ENCODE measurements around the gene TTLL8. TPM values are rescaled to one million over a fixed set of nuclear protein-coding genes. Genes with fewer than 3 reads are reported as not detected.

TTLL8 gene
- total and polyA plus RNA-seq, 11 donors: not detected

GRCh38 chr22:49999063-49999945, 58.8 kb downstream of the TTLL8 start:
- H3K36me3 ChIP-seq: no peaks in the 10 kb centered on the region
- peak in 2 of 5 donors; percentile 16 to 76 for DNase-seq
- intact Hi-C loops (cut with DNase I): loop anchor here in 1 of 10 donors (10.0 kb wide), 1 partner anchor 65 kb away; no protein-coding TSS in a partner anchor

GRCh38 chr22:49998718-49999062, 59.4 kb downstream of the TTLL8 start:
- no peak overlapping the region for H3K4me3 ChIP-seq
- TF ChIP-seq CTCF (IDR thresholded peaks at IDR 0.05): no peak
- TF ChIP-seq POLR2A (IDR thresholded peaks at IDR 0.05): no peak
- DNase-seq: no peak
- no peaks in the 10 kb centered on the region for H3K9me3 ChIP-seq
- 90 to 94% (median 92%) methylated on average over 14 of the region's 14 CpGs for WGBS, 4 donors
- no peaks in the 10 kb centered on the region for H3K36me3 ChIP-seq
- ATAC-seq: no peak
- peaks cover 0 to 11% (median 0%) of the 10 kb centered on the region in 12 donors for H3K4me1 ChIP-seq
- H3K27me3 ChIP-seq: peaks cover 0 to 11% (median 7%) of the 10 kb centered on the region in 9 donors
- intact Hi-C loops (cut with DNase I): loop anchor here in 1 of 10 donors (10.0 kb wide), 1 partner anchor 64 kb away; no protein-coding TSS in a partner anchor
- H3K27ac ChIP-seq: no peak overlapping the region

More at GRCh38 chr22:49999063-49999945, 58.8 kb downstream of the TTLL8 start:
- Histone ChIP-seq H3K27me3 (peaks cover 0 to 11% (median 7%) of the 10 kb centered on the region in 9 donors), H3K4me3 (peak overlapping the region in 7 of 12 donors; percentile 12 to 45 (median 28)), H3K9me3 (no peaks in the 10 kb centered on the region), H3K27ac (no peak overlapping the region), H3K4me1 (peaks cover 0 to 11% (median 0%) of the 10 kb centered on the region in 12 donors)
- TF ChIP-seq POLR2A (IDR thresholded peaks at IDR 0.05): no peak
- no peak for TF ChIP-seq CTCF (IDR thresholded peaks at IDR 0.05)
- WGBS, 4 donors: 13 to 38% (median 20%) methylated on average over 16 to 66 of the region's 70 CpGs
- peak in 1 of 4 donors; percentile 71 for ATAC-seq

- Histone ChIP-seq H3K27me3 (peaks cover 0 to 11% (median 7%) of the 10 kb centered on the region in 9 donors), H3K4me3 (no peak overlapping the region), H3K36me3 (no peaks in the 10 kb centered on the region), H3K4me1 (peaks cover 0 to 16% (median 1%) of the 10 kb centered on the region in 12 donors), H3K9me3 (no peaks in the 10 kb centered on the region), H3K27ac (no peak overlapping the region)
- peak in 1 of 5 donors; percentile 48 for DNase-seq
- 90 to 96% (median 95%) methylated on average over 10 to 21 of the region's 21 CpGs for WGBS, 4 donors
- intact Hi-C loops (cut with DNase I): loop anchor here in 1 of 10 donors (10.0 kb wide), 1 partner anchor 63 kb away; no protein-coding TSS in a partner anchor
- no peak for ATAC-seq
- TF ChIP-seq CTCF (IDR thresholded peaks at IDR 0.05): no peak
- TF ChIP-seq POLR2A (IDR thresholded peaks at IDR 0.05): no peak
Observed at GRCh38 chr22:49997932-49998717, 60.0 kb downstream of the TTLL8 start.

Measured in heart left ventricle (tissue), 16 donors.